ENCODE data around the gene LMBR1. TPM values are rescaled to one million over a fixed set of nuclear protein-coding genes. Genes with fewer than 3 reads are reported as not detected.

Gene LMBR1
- total and polyA plus RNA-seq, 2 donors (not counting 3 experiments of a cell fraction or from before 2014, with no cell fraction given), result 14.0 to 72.9 TPM

- H4K20me1 ChIP-seq (replicated peaks; ENCODE audit: control insufficient read depth, extremely low read depth, insufficient read depth, low read length), result no peaks in the 10 kb centered on the region
- dilution Hi-C loops (cut with MboI; ENCODE audit: extremely low pct_ligation_motif_present, low sequenced_read_pairs) (no loop called here), intact Hi-C loops (cut with micrococcal nuclease) (loop anchor here (10.0 kb wide), 1 partner anchor 122 kb away; no protein-coding TSS in a partner anchor)
- H3K4me3 ChIP-seq (replicated peaks in 1 of 3; ENCODE audit: insufficient read depth in 1 of 3, low read depth in 1 of 3, low read length in 3 of 3), result no peak overlapping the region
- no peak overlapping the region for H3K4me2 ChIP-seq (ENCODE audit: insufficient read depth, low read length)
- ChIA-PET CTCF (interaction anchor here (1.0 to 1.1 kb wide), 2 partner anchors 13 to 16 kb away, joined by 3 to 4 read pairs; no protein-coding TSS in a partner anchor), POLR2A (no interaction called here)
- H3K27ac ChIP-seq (ENCODE audit: insufficient read depth, low read depth, low read length), result no peak overlapping the region
- no peaks in the 10 kb centered on the region for H3K9me3 ChIP-seq (replicated peaks; ENCODE audit: control insufficient read depth, insufficient read depth, low read length)
- FAIRE-seq (no peak), DNase-seq (ENCODE audit: low read depth, low spot score) (no peak)
- no TSS peak for BruUV-seq (replicated peaks)
- no peak overlapping the region for H3K9ac ChIP-seq (replicated peaks; ENCODE audit: extremely low read depth, insufficient read depth, low read length)
- TF ChIP-seq JUN (IDR thresholded peaks at IDR 0.05; ENCODE audit: borderline replicate concordance, insufficient read depth, insufficient read length, low read depth), result no peak
- TF ChIP-seq, protein P1, sequence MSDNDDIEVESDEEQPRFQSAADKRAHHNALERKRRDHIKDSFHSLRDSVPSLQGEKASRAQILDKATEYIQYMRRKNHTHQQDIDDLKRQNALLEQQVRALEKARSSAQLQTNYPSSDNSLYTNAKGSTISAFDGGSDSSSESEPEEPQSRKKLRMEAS (IDR thresholded peaks at IDR 0.05; ENCODE audit: insufficient read depth, insufficient read length), result no peak
- no peak for TF ChIP-seq FOS (IDR thresholded peaks at IDR 0.05; ENCODE audit: borderline replicate concordance, insufficient read depth, low read length)
- TF ChIP-seq GATA2 (IDR thresholded peaks at IDR 0.05; ENCODE audit: insufficient read depth, insufficient read length, low read depth, low read length), result no peak
- TF ChIP-seq CTCF (IDR thresholded peaks at IDR 0.05; ENCODE audit: extremely low read depth in 1 of 2, insufficient read depth in 1 of 2, low read depth in 1 of 2, low read length in 2 of 2), result no peak
- TF ChIP-seq MYC (IDR thresholded peaks at IDR 0.05; ENCODE audit: low read depth, low read length), result no peak
- no peak for TF ChIP-seq POLR2A (IDR thresholded peaks at IDR 0.05; ENCODE audit: low read depth, low read length)
- H2AFZ ChIP-seq (ENCODE audit: low read depth, low read length), result no peak overlapping the region
- H3K79me2 ChIP-seq (ENCODE audit: control insufficient read depth, insufficient read depth, low read length), result no peaks in the 10 kb centered on the region
- H3K9me1 ChIP-seq (replicated peaks; ENCODE audit: control insufficient read depth, extremely low read depth, insufficient read depth, low read length), result no peaks in the 10 kb centered on the region
- no peaks in the 10 kb centered on the region for H3K27me3 ChIP-seq (ENCODE audit: control insufficient read depth in 2 of 2, insufficient read depth in 2 of 2, low read length in 2 of 2)
- H3K4me1 ChIP-seq (ENCODE audit: control insufficient read depth, extremely low read depth, insufficient read depth, low read length), result no peaks in the 10 kb centered on the region
- peaks cover 0 to 4% of the 10 kb centered on the region in 2 experiments for H3K36me3 ChIP-seq (ENCODE audit: control insufficient read depth in 2 of 2, extremely low read depth in 1 of 2, insufficient read depth in 2 of 2, low read length in 2 of 2)
Observed at GRCh38 chr7:156832195-156832877, 60.6 kb downstream of the LMBR1 start.

All from endothelial cell of umbilical vein (primary cell).